T-cell (primary cell): ENCODE results near the gene TUBA4B. TPM values are rescaled to one million over a fixed set of nuclear protein-coding genes. Genes with fewer than 3 reads are reported as not detected.
"Not testable (repeated sequence)": the region's sequence is repeated elsewhere in the genome, so short reads cannot be mapped to it uniquely, and the experiment has no call there.

Experiments
- ATAC-seq, 4 experiments: fragments of 200-7000 bp in 3 of 4; fragments of 150-1000 bp in 1 of 4; cut with Tn5 transposase; replicated peaks in 1 of 4; 1 replicate in 3 of 4; 2 replicates in 1 of 4; pipeline ENCODE4 v1.10.0; 2021; ENCODE audit warnings: moderate library complexity in 3 of 4, mild to moderate bottlenecking in 2 of 4, moderate number of reproducible peaks in 1 of 4
- CTCF ChIA-PET, 2 donors: fragments of 300-600 bp; sonication (Branson Sonifier 250); formaldehyde crosslinking; loops; one replicate each; lab custom pipeline; 2022; ENCODE audit warnings: antibody characterized with exemption in 2 of 2; lab: Charles Lee
- POLR2A ChIA-PET, 2 donors: fragments of 300-600 bp; sonication (Branson Sonifier 250); formaldehyde crosslinking; loops; one replicate each; lab custom pipeline; 2022; ENCODE audit warnings: antibody characterized with exemption in 2 of 2; lab: Charles Lee
- DNase-seq, 35 experiments: peaks; one replicate each; pipeline versions ENCODE4 v3.0.0 to v3.0.0-alpha.2; 2013 to 2023
- H3K27ac ChIP-seq: one replicate; pipeline ENCODE4 v1.5.1; 2013; ENCODE audit warnings: low read length
- H3K27me3 ChIP-seq, 2 experiments: replicated peaks in 1 of 2; 1 replicate in 1 of 2; 2 replicates in 1 of 2; pipeline versions ENCODE4 v1.6.1 to v1.7.0; 2013; ENCODE audit warnings: low read length in 1 of 2, mixed read lengths in 1 of 2; ENCODE audit not compliant: control insufficient read depth in 2 of 2, insufficient read depth in 2 of 2; ENCODE audit errors: extremely low read depth in 1 of 2
- H3K36me3 ChIP-seq, 2 donors: 1 replicate in 1 of 2; 2 replicates in 1 of 2; pipeline versions ENCODE4 v1.6.1 to v1.7.0; 2013; ENCODE audit warnings: low read length in 1 of 2; ENCODE audit not compliant: control insufficient read depth in 2 of 2, insufficient read depth in 1 of 2; ENCODE audit errors: extremely low read depth in 1 of 2
- H3K4me1 ChIP-seq, 2 experiments: 1 replicate in 1 of 2; 2 replicates in 1 of 2; pipeline versions ENCODE4 v1.6.1 to v1.7.0; 2013; ENCODE audit warnings: low read length in 2 of 2, mixed read lengths in 1 of 2; ENCODE audit not compliant: insufficient read depth in 2 of 2, control insufficient read depth in 1 of 2; ENCODE audit errors: extremely low read depth in 1 of 2
- H3K4me3 ChIP-seq, 2 donors: 1 replicate in 1 of 2; 2 replicates in 1 of 2; pipeline versions ENCODE4 v1.5.1 to v1.7.0; 2013; ENCODE audit warnings: mild to moderate bottlenecking in 2 of 2, low read length in 1 of 2, moderate library complexity in 1 of 2; ENCODE audit not compliant: control insufficient read depth in 1 of 2; ENCODE audit errors: extremely low read depth in 1 of 2
- H3K9me3 ChIP-seq: 2 replicates; pipeline ENCODE4 v1.7.0; 2013
- H3K27ac Mint-ChIP-seq, 2 donors: one replicate each; pipeline ENCODE4 v1.8.0; 2020 to 2021; ENCODE audit warnings: mild to moderate bottlenecking in 2 of 2, mixed read lengths in 2 of 2
- H3K27me3 Mint-ChIP-seq, 2 donors: one replicate each; pipeline ENCODE4 v1.8.0; 2021 to 2022; ENCODE audit warnings: mixed read lengths in 2 of 2
- H3K36me3 Mint-ChIP-seq: one replicate; pipeline ENCODE4 v1.8.0; 2021; ENCODE audit warnings: mixed read lengths
- H3K4me1 Mint-ChIP-seq, 3 donors: one replicate each; pipeline ENCODE4 v1.8.0; 2020 to 2022; ENCODE audit warnings: mixed read lengths in 3 of 3, mild to moderate bottlenecking in 1 of 3
- H3K4me3 Mint-ChIP-seq, 3 donors: one replicate each; pipeline ENCODE4 v1.8.0; 2020 to 2022; ENCODE audit warnings: mild to moderate bottlenecking in 3 of 3, mixed read lengths in 3 of 3, moderate library complexity in 3 of 3
- H3K9me3 Mint-ChIP-seq, 3 donors: one replicate each; pipeline ENCODE4 v1.8.0; 2020 to 2022; ENCODE audit warnings: mixed read lengths in 3 of 3
- WGBS: methylation state at CpG from one replicate; pipeline ENCODE4 v1.1.5; 2013; ENCODE audit warnings: missing lambda C conversion rate; ENCODE audit not compliant: insufficient coverage; 5-methylcytosine and 5-hydroxymethylcytosine counted together
- total RNA-seq, 35 experiments: library from RNA in 6 of 35; stranded (reverse) in 6 of 35; fragments of 120-200 nt in 1 of 35; gene quantifications; one replicate each; pipeline versions ENCODE4 v1.2.1 to v1.2.4 and lab custom pipeline; 2013 to 2026

Gene TUBA4B
- total RNA-seq, 5 donors from 2014 or later (not counting 1 experiment from before 2014, with no cell fraction given) = not detected

- POLR2A ChIA-PET = interaction anchor here (0.6 to 2.7 kb wide), 10 partner anchors 10 to 968 kb away, joined by 3 to 32 read pairs (median 7); partner anchors contain the start of genes GLB1L (in 2 of the 2), STK16 (in 2 of the 2), ANKZF1 (in 1 of the 2) and ATG9A (in 1 of the 2)
- peaks cover 24% of the 10 kb centered on the region for H3K36me3 Mint-ChIP-seq
- Histone ChIP-seq H3K4me3 (peak overlapping the region; percentile 95 to 99), H3K36me3 (peaks cover 13 to 25% of the 10 kb centered on the region in 2 donors), H3K27ac (peak overlapping the region; percentile 94), H3K9me3 (no peaks in the 10 kb centered on the region), H3K4me1 (peaks cover 20 to 40% of the 10 kb centered on the region in 2 experiments), H3K27me3 (no peaks in the 10 kb centered on the region)
- DNase-seq (peak in 19 of 35 experiments; percentile 17 to 72 (median 36)), ATAC-seq (peak; percentile 18 to 33 (median 21))
- peak overlapping the region; percentile 75 to 96 (median 83) for H3K4me3 Mint-ChIP-seq
- H3K4me1 Mint-ChIP-seq = peaks cover 40 to 41% (median 41%) of the 10 kb centered on the region in 3 donors
- peak overlapping the region; percentile 88 to 98 for H3K27ac Mint-ChIP-seq
- WGBS = 10% methylated on average over 6 of the region's 12 CpGs
- CTCF ChIA-PET = interaction anchor here (0.6 to 2.7 kb wide), 18 partner anchors 8 to 78 kb away, joined by 3 to 38 read pairs (median 5); partner anchors contain the start of genes ANKZF1 (in 1 of the 2), ATG9A (in 1 of the 2), CNPPD1 (in 1 of the 2) and DNAJB2 (in 1 of the 2)
- peaks cover 1 to 3% of the 10 kb centered on the region in 2 donors for H3K27me3 Mint-ChIP-seq
- no peaks in the 10 kb centered on the region for H3K9me3 Mint-ChIP-seq
These were observed 1.7 kb downstream of the TUBA4B start for GRCh38 chr2:219254590-219255201.

- peaks cover 0 to 12% of the 10 kb centered on the region in 2 experiments for H3K4me1 ChIP-seq
- ChIA-PET CTCF (interaction anchor here (0.6 to 1.1 kb wide), 8 partner anchors 9 to 796 kb away, joined by 3 to 7 read pairs (median 3); partner anchors contain the start of genes BCS1L (in 1 of the 2), DNAJB2 (in 1 of the 2) and ZNF142 (in 1 of the 2)), POLR2A (interaction anchor here in 1 of 2 donors (0.7 kb wide), 1 partner anchor 208 kb away, joined by 4 read pairs; no protein-coding TSS in a partner anchor)
- WGBS = 93% methylated on average over 3 of the region's 10 CpGs
- H3K4me3 Mint-ChIP-seq, ATAC-seq, H3K4me3 ChIP-seq, H3K27ac Mint-ChIP-seq, DNase-seq, H3K27me3 Mint-ChIP-seq, H3K9me3 Mint-ChIP-seq, H3K36me3 ChIP-seq, H3K9me3 ChIP-seq, H3K36me3 Mint-ChIP-seq, H3K27me3 ChIP-seq, H3K27ac ChIP-seq: not testable (repeated sequence)
- H3K4me1 Mint-ChIP-seq = peaks cover 11 to 20% (median 14%) of the 10 kb centered on the region in 3 donors
These were observed 5.9 kb downstream of the TUBA4B start for GRCh38 chr2:219258942-219259341.

DNA sequence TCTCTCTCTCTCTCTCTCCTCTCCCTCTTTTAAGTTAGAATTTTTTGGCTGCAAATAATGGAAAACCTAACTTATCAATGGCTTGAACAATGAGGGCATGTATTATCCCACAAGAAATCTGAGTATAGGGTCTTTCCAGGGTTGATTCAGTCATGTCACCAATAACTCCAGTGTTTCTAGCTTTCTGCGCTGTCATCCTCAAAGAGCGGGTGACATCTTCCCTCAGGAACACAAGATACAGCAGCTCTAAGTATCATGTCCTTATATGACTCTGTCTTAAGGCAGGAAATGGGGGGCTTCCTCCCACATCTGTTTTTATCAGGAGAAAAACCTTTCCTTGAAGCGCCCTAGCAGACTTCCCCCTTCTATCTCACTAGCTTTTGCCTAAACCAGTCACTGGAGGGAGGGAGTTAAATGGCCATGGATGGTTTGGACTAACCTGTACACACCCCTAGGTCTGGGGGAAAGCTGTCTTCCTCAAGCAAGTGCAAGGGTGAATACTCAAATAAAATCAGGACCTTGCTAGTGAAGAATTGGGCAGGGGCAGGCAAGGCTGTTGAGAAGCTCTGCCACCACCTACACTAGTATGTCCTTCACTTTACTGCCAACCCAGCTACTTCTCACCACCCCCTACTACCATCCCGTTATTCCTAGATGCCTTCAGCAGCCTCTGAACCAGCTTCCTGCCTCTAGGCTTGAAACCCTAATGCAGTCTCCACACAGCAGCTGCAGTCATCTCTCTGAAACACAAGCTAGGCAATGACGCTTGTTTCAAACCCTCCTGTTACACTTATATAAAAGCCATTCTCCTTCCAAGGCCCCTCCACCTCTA is 8.2 kb downstream of the TUBA4B start:
- Histone ChIP-seq H3K4me3 (no peak overlapping the region), H3K9me3 (no peaks in the 10 kb centered on the region), H3K4me1 (no peaks in the 10 kb centered on the region), H3K36me3 (no peaks in the 10 kb centered on the region), H3K27ac (no peak overlapping the region), H3K27me3 (no peaks in the 10 kb centered on the region)
- Mint-ChIP-seq H3K9me3 (no peaks in the 10 kb centered on the region), H3K4me1 (peaks cover 0 to 12% (median 3%) of the 10 kb centered on the region in 3 donors), H3K27ac (no peak overlapping the region), H3K27me3 (peaks cover 3 to 7% of the 10 kb centered on the region in 2 donors), H3K36me3 (no peaks in the 10 kb centered on the region), H3K4me3 (no peak overlapping the region)
- no peak for ATAC-seq
- POLR2A ChIA-PET = interaction anchor here in 1 of 2 donors (0.6 to 1.4 kb wide), 4 partner anchors 11 to 957 kb away, joined by 3 to 6 read pairs (median 3); no protein-coding TSS in a partner anchor
- 70% methylated on average over 2 of the region's 5 CpGs for WGBS
- CTCF ChIA-PET = interaction anchor here in 1 of 2 donors (0.5 to 1.3 kb wide), 2 partner anchors 34 to 968 kb away, joined by 3 to 4 read pairs; no protein-coding TSS in a partner anchor
- DNase-seq = no peak

GRCh38 chr2:219266232-219266631 is 13.2 kb downstream of the TUBA4B start:
- Mint-ChIP-seq H3K27ac (no peak overlapping the region), H3K9me3 (no peaks in the 10 kb centered on the region), H3K27me3 (no peaks in the 10 kb centered on the region), H3K4me1 (peaks cover 0 to 8% (median 0%) of the 10 kb centered on the region in 3 donors), H3K4me3 (no peak overlapping the region), H3K36me3 (no peaks in the 10 kb centered on the region)
- ATAC-seq = no peak
- no peak for DNase-seq
- no peaks in the 10 kb centered on the region for H3K9me3 ChIP-seq
- no peaks in the 10 kb centered on the region for H3K36me3 ChIP-seq
- H3K27me3 ChIP-seq = peaks cover 0 to 10% of the 10 kb centered on the region in 2 experiments
- CTCF ChIA-PET = interaction anchor here in 1 of 2 donors (0.7 kb wide), 1 partner anchor 61 kb away, joined by 3 read pairs; no protein-coding TSS in a partner anchor
- no peak overlapping the region for H3K27ac ChIP-seq
- H3K4me1 ChIP-seq = no peaks in the 10 kb centered on the region
- H3K4me3 ChIP-seq = no peak overlapping the region
- 68% methylated on average over 2 of the region's 5 CpGs for WGBS
- POLR2A ChIA-PET = no interaction called here

DNA sequence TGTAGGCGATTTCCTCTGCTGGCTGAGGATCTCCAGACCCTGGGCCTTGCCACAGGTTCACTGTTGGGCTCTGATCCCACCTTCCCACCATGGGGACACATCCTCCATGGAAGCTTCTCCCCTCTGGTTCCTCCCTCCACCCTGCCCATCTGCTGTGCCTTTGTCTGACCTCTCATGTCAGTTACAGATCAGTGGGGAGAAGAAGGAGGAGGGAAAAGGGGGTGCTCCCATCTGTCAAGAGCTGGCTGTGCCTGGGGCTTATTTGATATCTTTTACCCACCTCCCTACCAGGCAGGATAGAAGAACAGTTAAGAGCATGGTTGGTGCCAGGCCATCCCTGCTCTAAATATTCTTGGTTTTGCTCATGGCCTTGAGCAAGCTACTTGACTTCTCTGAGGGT is 13.8 kb downstream of the TUBA4B start:
- H3K4me1 ChIP-seq = no peaks in the 10 kb centered on the region
- Mint-ChIP-seq H3K27ac (no peak overlapping the region), H3K27me3 (no peaks in the 10 kb centered on the region), H3K4me1 (peaks cover 0 to 1% (median 0%) of the 10 kb centered on the region in 3 donors), H3K4me3 (no peak overlapping the region), H3K9me3 (no peaks in the 10 kb centered on the region), H3K36me3 (no peaks in the 10 kb centered on the region)
- no peaks in the 10 kb centered on the region for H3K36me3 ChIP-seq
- H3K27ac ChIP-seq = no peak overlapping the region
- no peak overlapping the region for H3K4me3 ChIP-seq
- H3K27me3 ChIP-seq = peaks cover 0 to 14% of the 10 kb centered on the region in 2 experiments
- DNase-seq = no peak
- ChIA-PET POLR2A (no interaction called here), CTCF (no interaction called here)
- ATAC-seq = no peak
- H3K9me3 ChIP-seq = no peaks in the 10 kb centered on the region
- WGBS = no CpG with 5 or more reads among the region's 1 CpG

GRCh38 chr2:219268294-219268693 is 15.3 kb downstream of the TUBA4B start:
- no peaks in the 10 kb centered on the region for H3K36me3 Mint-ChIP-seq
- no CpG with 5 or more reads among the region's 2 CpGs for WGBS
- no peaks in the 10 kb centered on the region for H3K9me3 Mint-ChIP-seq
- H3K4me1 Mint-ChIP-seq = no peaks in the 10 kb centered on the region
- H3K27me3 ChIP-seq = peaks cover 0 to 16% of the 10 kb centered on the region in 2 experiments
- H3K27ac ChIP-seq = no peak overlapping the region
- DNase-seq (no peak), ATAC-seq (no peak)
- CTCF ChIA-PET = interaction anchor here in 1 of 2 donors (0.7 kb wide), 1 partner anchor 8 kb away, joined by 13 read pairs; no protein-coding TSS in a partner anchor
- H3K27ac Mint-ChIP-seq = no peak overlapping the region
- no peaks in the 10 kb centered on the region for H3K27me3 Mint-ChIP-seq
- H3K9me3 ChIP-seq = no peaks in the 10 kb centered on the region
- POLR2A ChIA-PET = no interaction called here
- no peak overlapping the region for H3K4me3 ChIP-seq
- no peaks in the 10 kb centered on the region for H3K4me1 ChIP-seq
- no peaks in the 10 kb centered on the region for H3K36me3 ChIP-seq
- no peak overlapping the region for H3K4me3 Mint-ChIP-seq
